HCT116 (cell line): ENCODE measurements around the gene SIX4.

Experiments
- CBX3 ChIP-seq: IDR thresholded peaks from 2 replicates; pipeline ENCODE4 v1.6.1; 2012; ENCODE audit warnings: low read depth
- CEBPB ChIP-seq: IDR thresholded peaks from 2 replicates; pipeline ENCODE4 v1.6.1; 2012; ENCODE audit warnings: low read depth
- CTCF ChIP-seq, 3 experiments: fragments of 200-600 bp in 1 of 3; sonication (generic) in 1 of 3; IDR thresholded peaks in 2 of 3; conservative IDR thresholded peaks in 1 of 3; 2 replicates each; pipeline ENCODE4 v1.5.1; 2012 to 2017; ENCODE audit warnings: low read depth in 2 of 3, low read length in 2 of 3, antibody characterized with exemption in 1 of 3, borderline replicate concordance in 1 of 3, control low read depth in 1 of 3, mild to moderate bottlenecking in 1 of 3, mixed read lengths in 1 of 3, mixed run types in 1 of 3, moderate library complexity in 1 of 3; ENCODE audit not compliant: insufficient read depth in 1 of 3
- ELF1 ChIP-seq: IDR thresholded peaks from 2 replicates; pipeline ENCODE4 v1.6.1; 2012; ENCODE audit warnings: low read depth, borderline replicate concordance
- EZH2 ChIP-seq: fragments of 200-600 bp; sonication (generic); IDR thresholded peaks from 2 replicates; pipeline ENCODE4 v1.6.1; 2017; ENCODE audit warnings: antibody characterized with exemption, mixed run types
- POLR2AphosphoS5 ChIP-seq: IDR thresholded peaks from 2 replicates; pipeline ENCODE4 v1.6.1; 2011; ENCODE audit warnings: mild to moderate bottlenecking, low read depth, low read length, moderate library complexity
- TF ChIP-seq, protein P1 (sequence below): IDR thresholded peaks from 2 replicates; pipeline ENCODE4 v1.6.1; 2011; ENCODE audit warnings: mild to moderate bottlenecking, low read length, moderate library complexity; ENCODE audit not compliant: insufficient replicate concordance; ENCODE audit errors: extremely low read depth

GRCh38 chr14:60722107-60722356 is 2.1 kb downstream of the SIX4 start:
- TF ChIP-seq ELF1 = no peak
- no peak for TF ChIP-seq CTCF (IDR thresholded peaks at IDR 0.05 in 2 of 3, conservative IDR thresholded peaks at IDR 0.05 in 1 of 3; ENCODE audit: borderline replicate concordance in 1 of 3, insufficient read depth in 1 of 3, low read depth in 2 of 3, low read length in 2 of 3)
- TF ChIP-seq, protein P1, sequence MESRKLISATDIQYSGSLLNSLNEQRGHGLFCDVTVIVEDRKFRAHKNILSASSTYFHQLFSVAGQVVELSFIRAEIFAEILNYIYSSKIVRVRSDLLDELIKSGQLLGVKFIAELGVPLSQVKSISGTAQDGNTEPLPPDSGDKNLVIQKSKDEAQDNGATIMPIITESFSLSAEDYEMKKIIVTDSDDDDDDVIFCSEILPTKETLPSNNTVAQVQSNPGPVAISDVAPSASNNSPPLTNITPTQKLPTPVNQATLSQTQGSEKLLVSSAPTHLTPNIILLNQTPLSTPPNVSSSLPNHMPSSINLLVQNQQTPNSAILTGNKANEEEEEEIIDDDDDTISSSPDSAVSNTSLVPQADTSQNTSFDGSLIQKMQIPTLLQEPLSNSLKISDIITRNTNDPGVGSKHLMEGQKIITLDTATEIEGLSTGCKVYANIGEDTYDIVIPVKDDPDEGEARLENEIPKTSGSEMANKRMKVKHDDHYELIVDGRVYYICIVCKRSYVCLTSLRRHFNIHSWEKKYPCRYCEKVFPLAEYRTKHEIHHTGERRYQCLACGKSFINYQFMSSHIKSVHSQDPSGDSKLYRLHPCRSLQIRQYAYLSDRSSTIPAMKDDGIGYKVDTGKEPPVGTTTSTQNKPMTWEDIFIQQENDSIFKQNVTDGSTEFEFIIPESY = no peak
- TF ChIP-seq CBX3 = no peak
- no peak for TF ChIP-seq CEBPB
- no peak for TF ChIP-seq EZH2
- no peak; the same call in 1 of the 2 replicates for TF ChIP-seq POLR2AphosphoS5
